Activated CD4-positive, alpha-beta T cell treated with anti-CD3 and anti-CD28 coated beads for 48 hours (primary cell): ENCODE results near the gene PRDM12.
A peak's percentile ranks its signal among the peaks of the same experiment; 100 is the strongest.

ENCODE experiments used
- DNase-seq: peaks from one replicate; pipeline ENCODE4 v3.0.0-alpha.2; 2020

PRDM12 gene

DNA sequence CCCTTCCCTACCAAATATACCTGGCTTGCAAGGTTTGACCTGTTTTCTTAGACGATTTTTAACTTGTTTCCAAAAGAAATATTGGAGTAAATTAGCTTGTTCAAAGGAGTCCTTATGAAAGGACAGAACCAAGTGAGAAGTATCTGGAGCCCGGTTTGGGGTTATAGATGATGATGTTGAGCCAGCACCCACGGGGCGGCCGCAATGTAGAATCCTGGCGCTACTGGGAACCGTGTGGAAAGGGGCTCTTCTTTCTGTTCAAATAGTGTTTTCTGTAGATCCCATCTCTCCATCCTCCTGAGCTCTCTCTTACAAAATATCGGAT, 28.7 kb downstream of the PRDM12 start:
- no peak for DNase-seq

DNA sequence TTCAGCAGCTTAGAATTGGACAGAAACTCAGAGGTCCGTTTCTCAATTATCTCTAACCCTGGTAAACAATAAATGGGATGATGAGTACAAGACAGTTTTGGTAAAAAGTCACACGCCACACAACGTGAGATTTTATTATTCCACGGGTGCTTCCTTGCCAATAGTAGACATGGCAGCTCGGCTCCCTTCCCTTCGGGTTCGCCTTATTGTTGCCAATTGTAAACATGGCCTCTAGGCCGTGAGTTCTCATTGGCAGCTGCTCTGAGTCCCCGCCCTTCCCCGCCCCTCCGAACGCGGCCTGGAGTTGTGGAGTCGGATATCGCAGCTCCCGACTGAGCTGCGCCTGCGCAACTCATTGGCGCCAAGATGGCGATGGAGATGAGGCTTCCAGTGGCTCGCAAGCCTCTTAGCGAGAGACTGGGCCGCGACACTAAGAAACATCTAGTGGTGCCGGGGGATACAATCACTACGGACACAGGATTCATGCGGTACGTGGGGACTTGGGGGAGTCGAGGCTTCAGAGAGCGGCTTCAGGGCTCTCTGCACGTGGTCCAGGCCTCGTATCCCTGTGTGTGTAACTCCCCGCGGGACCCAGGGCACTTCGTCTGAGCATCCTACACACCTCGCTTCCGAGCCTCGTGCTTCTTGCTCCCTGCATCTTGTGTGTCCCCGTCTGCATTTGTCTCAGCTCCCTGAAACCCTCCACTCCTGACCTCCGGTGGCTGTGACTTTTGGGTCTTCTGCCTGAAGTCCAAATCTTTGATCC, 29.2 kb downstream of the PRDM12 start, which contains the start of gene EXOSC2:
EXOSC2 (plus strand) TSS at position 355 of the 766 bp plus-strand sequence; CDS start at position 367, 12 bp downstream.
- peak; percentile 99 for DNase-seq

GRCh38 chr9:130694205-130694604, 29.8 kb downstream of the PRDM12 start:
- peak; percentile 30 for DNase-seq

DNA sequence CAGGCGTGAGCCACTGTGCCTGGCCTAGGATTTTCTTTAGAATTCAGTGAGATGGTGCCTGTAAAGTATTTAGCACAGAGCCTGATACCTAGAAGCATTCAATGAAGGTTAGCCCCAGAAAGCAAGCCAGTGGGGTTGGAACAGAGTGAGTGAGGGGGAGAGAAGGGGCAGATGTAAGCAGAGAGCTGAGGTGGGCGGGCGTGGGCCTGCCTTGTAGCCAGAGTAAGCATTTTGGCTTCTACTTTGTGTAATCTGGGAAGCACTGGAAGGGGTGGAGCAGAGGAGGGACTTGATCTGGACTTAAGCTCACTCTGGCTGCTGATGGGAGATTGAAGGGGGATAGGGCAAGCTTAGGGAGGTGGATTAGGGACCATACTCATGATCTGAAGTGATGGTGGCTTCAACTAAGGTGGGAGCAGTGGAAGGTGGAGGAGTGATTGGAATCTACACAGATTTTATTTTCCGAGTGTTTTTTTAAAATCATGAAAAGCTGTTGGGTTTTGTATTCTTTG, 31.8 kb downstream of the PRDM12 start:
- no peak for DNase-seq

- DNase-seq: no peak
Observed at GRCh38 chr9:130696996-130697395, 32.6 kb downstream of the PRDM12 start.

- no peak for DNase-seq
Observed at GRCh38 chr9:130698514-130698913, 34.1 kb downstream of the PRDM12 start.

GRCh38 chr9:130699047-130699446, 34.7 kb downstream of the PRDM12 start:
- DNase-seq: no peak

DNA sequence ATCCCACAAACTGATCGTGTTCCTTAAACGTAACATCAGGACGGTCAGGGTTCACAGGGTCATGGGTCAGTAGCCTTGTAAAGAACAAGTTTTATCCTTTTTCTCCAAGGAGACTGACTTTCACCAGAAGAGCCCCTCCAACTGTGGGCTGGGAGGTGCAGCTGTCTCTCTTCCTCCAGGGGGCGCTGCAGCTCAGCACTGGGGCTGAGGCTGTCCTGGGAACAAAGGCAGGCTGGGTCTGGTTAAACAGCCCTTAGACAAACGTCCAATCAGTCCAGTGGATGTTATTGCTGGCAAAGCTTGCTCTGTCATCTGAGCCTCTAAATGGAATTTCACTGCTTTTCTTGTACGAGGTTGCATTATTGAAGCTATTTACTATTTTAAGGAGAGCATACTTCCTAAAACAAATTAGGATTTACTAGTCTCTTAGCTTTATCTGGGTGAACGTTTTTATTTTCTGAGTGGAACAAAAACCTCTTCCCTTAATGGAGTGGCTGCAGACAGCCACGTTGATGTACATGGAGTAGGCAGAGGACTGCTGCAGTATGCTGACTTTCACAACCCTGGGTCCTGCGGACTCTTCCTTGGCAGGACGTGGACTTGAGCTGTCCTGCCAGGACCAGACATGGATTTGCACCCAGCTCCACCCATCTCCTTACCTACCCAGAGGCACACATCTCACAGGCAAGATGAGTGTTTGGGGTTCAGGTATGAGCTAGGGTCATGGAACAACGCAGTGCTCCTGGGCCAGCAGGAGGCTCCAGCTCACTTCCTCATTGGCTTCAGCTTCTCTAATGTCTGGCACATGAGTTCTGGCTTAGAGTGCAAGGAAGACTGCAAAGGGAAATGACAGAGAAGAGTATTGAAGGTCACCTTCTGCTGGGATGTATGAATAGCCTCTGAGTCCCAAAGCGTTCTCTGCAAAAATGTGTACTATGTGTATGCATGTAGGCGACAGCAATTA, 36.9 kb downstream of the PRDM12 start:
- peak; percentile 83 for DNase-seq

- DNase-seq: no peak
Observed at GRCh38 chr9:130703501-130703900, 39.1 kb downstream of the PRDM12 start.

DNA sequence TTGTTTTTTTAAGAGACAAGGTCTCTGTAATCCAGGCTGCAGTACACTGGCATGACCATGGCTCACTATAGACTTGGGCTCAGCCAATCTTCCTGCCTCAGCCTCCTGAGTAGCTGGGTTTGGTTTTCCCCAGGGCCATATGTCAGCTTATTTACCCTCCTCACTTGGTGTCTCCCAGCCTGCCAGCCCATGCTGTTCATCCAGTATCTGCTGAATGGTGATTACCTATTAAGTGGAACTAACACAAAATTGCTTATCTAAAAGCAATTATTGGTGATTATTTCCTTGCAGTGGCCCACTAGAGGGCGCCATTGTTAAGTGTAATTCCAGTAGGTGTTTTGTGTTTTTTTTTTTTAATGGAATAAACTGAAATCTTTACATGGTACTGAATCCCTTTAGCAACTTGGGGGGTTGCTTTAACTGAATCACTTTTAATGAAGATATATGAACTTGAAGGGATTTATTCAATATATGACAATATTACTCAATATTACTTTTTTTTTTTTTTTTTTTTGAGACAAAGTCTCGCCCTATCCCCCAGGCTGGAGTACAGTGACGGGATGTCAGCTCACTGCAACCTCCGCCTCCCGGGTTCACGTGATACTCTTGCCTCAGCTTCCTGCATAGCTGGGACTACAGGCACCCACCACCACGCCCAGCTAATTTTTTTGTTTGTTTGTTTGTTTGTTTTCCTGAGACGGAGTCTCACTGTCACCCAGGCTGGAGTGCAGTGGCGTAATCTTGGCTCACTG, 43.0 kb downstream of the PRDM12 start:
- peak; percentile 80 for DNase-seq

DNA sequence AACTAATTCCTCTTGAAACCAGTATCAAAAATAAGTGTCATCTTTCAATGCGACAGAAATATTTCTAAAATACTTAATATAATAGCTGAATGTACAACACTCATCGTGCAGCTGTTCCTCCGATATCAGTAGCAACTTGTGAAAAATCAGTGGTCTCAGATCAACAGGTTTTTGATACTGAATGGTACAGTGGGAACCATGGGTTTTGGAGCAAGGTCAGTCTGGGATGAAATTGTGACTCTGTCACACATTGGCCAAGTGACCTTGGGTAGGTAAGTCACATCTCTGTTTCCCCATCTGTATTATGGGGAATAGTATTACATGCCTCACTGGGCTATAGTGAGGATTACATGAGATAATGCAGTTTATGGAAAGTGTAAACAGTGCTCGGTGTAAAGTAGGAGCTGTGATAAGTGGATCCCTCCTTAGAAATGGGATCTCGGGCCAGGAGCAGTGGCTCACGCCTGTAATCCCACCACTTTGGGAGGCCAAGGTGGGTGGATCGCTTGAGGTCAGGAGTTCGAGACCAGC, 46.5 kb downstream of the PRDM12 start:
- DNase-seq: no peak

GRCh38 chr9:130711469-130711868, 47.1 kb downstream of the PRDM12 start:
- DNase-seq: no peak

GRCh38 chr9:130712564-130713285, 48.3 kb downstream of the PRDM12 start:
- DNase-seq: peak; percentile 97

GRCh38 chr9:130713286-130713960, 49.0 kb downstream of the PRDM12 start:
- DNase-seq: no peak

DNA sequence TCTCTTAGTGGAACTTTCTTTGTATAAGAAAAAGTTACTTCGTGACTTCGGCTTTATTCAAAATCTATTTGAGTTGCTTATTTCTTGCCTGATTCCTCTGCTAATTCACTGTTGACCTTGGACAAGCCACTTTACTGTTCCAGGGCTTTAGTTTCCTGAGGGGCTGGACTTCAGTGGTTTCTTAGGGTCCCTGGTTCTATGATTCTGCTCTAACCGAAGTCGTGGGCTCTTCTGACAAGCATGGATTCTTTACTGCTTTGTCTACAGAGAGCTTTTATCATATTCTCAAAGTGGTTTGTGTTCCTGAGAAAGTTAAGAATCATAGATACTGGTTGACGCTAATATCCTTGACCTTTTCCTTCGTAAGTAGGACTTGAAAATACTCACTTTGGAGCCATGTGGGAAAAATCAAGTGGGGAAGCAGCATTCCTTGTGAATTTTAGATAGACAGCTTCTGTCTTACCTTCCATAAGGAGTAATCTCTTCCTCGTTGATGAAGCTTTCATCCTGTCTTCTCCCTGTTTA, 50.3 kb downstream of the PRDM12 start:
- no peak for DNase-seq

DNA sequence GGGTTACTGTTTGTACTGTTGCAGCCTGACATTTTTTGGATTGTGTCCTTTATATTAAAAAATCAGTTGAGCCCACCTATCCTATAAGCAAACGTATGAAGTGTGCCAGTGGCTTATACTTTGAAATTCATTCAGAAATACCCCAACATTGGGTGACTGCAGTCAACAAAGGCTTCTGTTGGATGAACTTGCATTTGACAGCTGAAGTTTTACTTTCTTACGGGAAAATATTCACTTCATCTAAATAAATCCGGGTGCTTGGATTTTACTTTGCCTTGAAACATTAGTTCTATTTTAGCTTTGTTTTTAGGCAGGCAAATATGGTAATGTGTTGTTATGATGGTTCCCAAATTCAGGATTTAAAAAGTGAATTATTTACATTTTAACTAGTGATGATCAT, 50.9 kb downstream of the PRDM12 start:
- no peak for DNase-seq

GRCh38 chr9:130718562-130718961, 54.2 kb downstream of the PRDM12 start:
- DNase-seq: no peak

DNA sequence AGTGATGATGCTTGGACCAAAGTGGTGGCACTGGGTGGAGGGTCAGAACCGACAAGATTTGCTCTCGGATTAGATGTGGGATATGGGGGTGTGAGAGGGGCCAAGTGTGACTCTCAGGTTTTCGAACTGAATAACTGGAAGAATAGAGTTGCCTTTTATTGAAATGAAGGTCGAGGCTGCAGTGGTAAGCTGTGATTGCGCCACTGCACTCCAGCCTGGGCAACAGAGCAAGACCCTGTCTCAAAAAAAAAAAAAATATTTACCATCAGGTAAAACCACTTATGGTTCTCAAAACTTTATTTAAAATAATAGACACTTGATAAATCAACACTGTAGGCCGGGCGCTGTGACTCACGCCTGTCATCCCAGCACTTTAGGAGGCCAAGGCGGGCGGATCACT, 56.4 kb downstream of the PRDM12 start:
- no peak for DNase-seq

DNA sequence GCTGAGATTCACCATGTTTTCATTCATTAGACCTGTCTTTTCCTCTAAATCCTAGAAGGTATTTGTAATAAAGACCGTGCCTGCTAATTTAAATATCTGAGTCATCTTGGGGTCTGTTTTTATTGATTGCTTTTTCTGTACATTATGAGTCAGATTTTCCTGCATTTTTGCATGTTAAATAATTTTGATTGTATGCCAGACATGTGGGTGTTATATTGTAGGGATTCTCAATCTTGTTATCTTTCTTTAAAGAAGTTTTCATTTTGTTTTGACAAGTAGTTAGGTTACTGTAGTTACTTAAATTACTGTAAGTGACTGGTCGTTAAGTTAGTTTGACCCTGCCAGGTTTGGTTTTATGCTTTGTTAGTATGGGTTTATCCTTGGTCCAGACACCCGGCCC, 64.3 kb downstream of the PRDM12 start:
- DNase-seq: no peak

DNA sequence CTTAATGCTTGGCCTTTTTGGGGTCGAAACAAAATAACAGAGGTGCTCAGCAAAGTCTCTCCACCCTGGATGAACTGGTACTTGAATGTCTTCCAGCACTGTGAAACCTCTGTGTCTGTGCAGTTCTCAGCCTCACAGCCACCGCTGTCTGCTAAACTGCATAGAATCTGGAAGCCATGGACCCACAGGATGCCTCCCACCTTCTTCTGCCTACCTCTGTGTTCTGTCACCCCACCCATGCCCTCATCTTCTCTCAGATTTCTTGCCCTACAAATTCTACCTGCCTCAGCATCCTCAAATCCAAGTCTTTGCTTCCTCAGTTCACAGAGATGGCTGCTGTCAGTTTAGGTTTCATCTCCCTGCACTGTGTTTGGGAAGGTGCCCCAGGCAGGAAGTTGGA, 64.8 kb downstream of the PRDM12 start:
- DNase-seq: no peak

- DNase-seq: no peak
Observed at GRCh38 chr9:130731355-130731754, 67.0 kb downstream of the PRDM12 start.
